Cardiac muscle cell (in vitro differentiated cells and primary cell): ENCODE results near the gene CTTNBP2. TPM values are rescaled to one million over a fixed set of nuclear protein-coding genes. Genes with fewer than 3 reads are reported as not detected.

Source experiments
- DNase-seq, 2 donors: peaks; one replicate each; pipeline versions ENCODE4 v3.0.0 to v3.0.0-alpha.2; 2010 to 2017; ENCODE audit warnings: low read depth in 1 of 2, low spot score in 1 of 2
- H3K27ac ChIP-seq: fragments of 200-600 bp; sonication (generic); 2 replicates; pipeline ENCODE4 v1.5.1; 2016
- H3K27me3 ChIP-seq: fragments of 200-600 bp; sonication (generic); 2 replicates; pipeline ENCODE4 v1.6.0; 2016; ENCODE audit warnings: control low read depth
- H3K36me3 ChIP-seq: fragments of 200-600 bp; sonication (generic); 2 replicates; pipeline ENCODE4 v1.5.1; 2016; ENCODE audit warnings: control low read depth
- H3K4me1 ChIP-seq: fragments of 200-600 bp; sonication (generic); 2 replicates; pipeline ENCODE4 v1.8.1; 2017; ENCODE audit warnings: low read depth, mild to moderate bottlenecking, mixed run types
- H3K4me3 ChIP-seq: fragments of 200-600 bp; sonication (generic); 2 replicates; pipeline ENCODE4 v1.5.1; 2016; ENCODE audit warnings: mild to moderate bottlenecking
- H3K9me3 ChIP-seq: fragments of 200-600 bp; sonication (generic); 2 replicates; pipeline ENCODE4 v1.5.1; 2017; ENCODE audit warnings: low read depth, mild to moderate bottlenecking, control low read depth
- polyA plus RNA-seq: library from polyadenylated mRNA; unstranded; fragments of >200 nt; fragmentation: Nextera tagmentation; extraction: Ambion mirVana; gene quantifications from 2 replicates; pipeline ENCODE4 v1.2.1, GENCODE V29; 2016
- total RNA-seq: library from RNA; depleted of rRNA; stranded (reverse); fragments of >200 nt; gene quantifications from 2 replicates; pipeline ENCODE4 v1.2.3, GENCODE V29; 2016
- TF ChIP-seq, protein P1 (sequence below): IDR thresholded peaks from 2 replicates; pipeline ENCODE4 v1.5.1; 2012; ENCODE audit warnings: low read depth, mild to moderate bottlenecking, low read length

Gene CTTNBP2
- total and polyA plus RNA-seq, 2 experiments from 2014 or later = 30.0 to 51.2 TPM

DNA sequence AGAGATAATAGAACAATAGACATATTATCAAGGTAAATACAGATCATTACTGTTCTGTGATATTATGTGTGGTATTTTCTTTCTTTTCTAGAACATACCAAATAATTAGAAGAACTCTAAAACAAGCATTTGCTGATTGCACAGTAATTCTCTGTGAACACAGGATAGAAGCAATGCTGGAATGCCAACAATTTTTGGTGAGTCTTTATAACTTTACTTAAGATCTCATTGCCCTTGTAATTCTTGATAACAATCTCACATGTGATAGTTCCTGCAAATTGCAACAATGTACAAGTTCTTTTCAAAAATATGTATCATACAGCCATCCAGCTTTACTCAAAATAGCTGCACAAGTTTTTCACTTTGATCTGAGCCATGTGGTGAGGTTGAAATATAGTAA, 207.9 kb downstream of the CTTNBP2 start:
- TF ChIP-seq, protein P1, sequence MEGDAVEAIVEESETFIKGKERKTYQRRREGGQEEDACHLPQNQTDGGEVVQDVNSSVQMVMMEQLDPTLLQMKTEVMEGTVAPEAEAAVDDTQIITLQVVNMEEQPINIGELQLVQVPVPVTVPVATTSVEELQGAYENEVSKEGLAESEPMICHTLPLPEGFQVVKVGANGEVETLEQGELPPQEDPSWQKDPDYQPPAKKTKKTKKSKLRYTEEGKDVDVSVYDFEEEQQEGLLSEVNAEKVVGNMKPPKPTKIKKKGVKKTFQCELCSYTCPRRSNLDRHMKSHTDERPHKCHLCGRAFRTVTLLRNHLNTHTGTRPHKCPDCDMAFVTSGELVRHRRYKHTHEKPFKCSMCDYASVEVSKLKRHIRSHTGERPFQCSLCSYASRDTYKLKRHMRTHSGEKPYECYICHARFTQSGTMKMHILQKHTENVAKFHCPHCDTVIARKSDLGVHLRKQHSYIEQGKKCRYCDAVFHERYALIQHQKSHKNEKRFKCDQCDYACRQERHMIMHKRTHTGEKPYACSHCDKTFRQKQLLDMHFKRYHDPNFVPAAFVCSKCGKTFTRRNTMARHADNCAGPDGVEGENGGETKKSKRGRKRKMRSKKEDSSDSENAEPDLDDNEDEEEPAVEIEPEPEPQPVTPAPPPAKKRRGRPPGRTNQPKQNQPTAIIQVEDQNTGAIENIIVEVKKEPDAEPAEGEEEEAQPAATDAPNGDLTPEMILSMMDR = no peak
- H3K36me3 ChIP-seq = no peaks in the 10 kb centered on the region
- H3K9me3 ChIP-seq = no peaks in the 10 kb centered on the region
- DNase-seq = no peak
- H3K4me1 ChIP-seq = peaks cover 7% of the 10 kb centered on the region
- H3K4me3 ChIP-seq = no peak overlapping the region
- H3K27me3 ChIP-seq = no peaks in the 10 kb centered on the region
- no peak overlapping the region for H3K27ac ChIP-seq

DNA sequence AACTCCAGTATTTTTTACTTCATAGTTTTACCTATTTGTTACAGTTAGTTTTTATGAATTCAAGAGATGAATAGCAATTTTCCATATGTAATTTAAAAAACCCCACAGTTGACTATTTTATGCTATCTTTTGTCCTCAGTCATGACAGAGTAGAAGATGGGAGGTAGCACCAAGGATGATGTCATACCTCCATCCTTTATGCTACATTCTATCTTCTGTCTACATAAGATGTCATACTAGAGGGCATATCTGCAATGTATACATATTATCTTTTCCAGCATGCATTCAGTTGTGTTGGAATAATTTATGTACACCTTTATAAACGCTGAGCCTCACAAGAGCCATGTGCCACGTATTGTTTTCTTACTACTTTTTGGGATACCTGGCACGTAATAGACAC, 209.2 kb downstream of the CTTNBP2 start:
- no peaks in the 10 kb centered on the region for H3K9me3 ChIP-seq
- no peak overlapping the region for H3K4me3 ChIP-seq

DNA sequence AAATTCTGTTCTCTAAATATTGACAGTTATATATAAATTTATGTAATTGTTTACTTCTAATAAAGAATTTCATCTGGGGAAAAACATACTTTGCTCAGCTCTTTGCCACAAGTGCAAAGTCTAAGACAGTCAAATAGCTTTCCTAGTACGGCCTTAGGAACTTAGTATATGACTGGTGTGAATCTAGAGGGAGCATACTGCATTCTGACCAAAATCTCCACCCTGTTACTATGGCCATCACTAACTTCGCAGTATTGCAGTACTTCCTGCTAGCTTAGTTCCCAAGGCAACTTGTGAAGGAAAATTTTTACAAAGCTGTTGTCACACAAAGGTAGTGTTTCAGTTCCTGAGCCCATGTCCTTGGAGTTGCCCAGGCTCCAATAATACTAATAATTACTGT, 211.9 kb downstream of the CTTNBP2 start:
- Histone ChIP-seq H3K36me3 (no peaks in the 10 kb centered on the region), H3K27me3 (no peaks in the 10 kb centered on the region), H3K9me3 (no peaks in the 10 kb centered on the region), H3K4me3 (no peak overlapping the region), H3K27ac (no peak overlapping the region), H3K4me1 (peaks cover 7% of the 10 kb centered on the region)
- TF ChIP-seq, protein P1 = no peak
- DNase-seq = no peak

More for the DNA sequence above, 209.2 kb downstream of the CTTNBP2 start:
- H3K4me1 ChIP-seq = peaks cover 7% of the 10 kb centered on the region
- H3K27ac ChIP-seq = no peak overlapping the region
- TF ChIP-seq, protein P1 = no peak
- DNase-seq = no peak
- H3K36me3 ChIP-seq = no peaks in the 10 kb centered on the region
- H3K27me3 ChIP-seq = no peaks in the 10 kb centered on the region
